ENCODE data around the gene CDK7.

GRCh38 chr5:69299625-69300024 lies 64.9 kb downstream of the CDK7 start:
- TF ChIP-seq CTCF (IDR thresholded peaks at IDR 0.05) (no peak), POLR2A (IDR thresholded peaks at IDR 0.05) (no peak)

Data from uterus (tissue), 2 donors.